CD4-positive, CD25-positive, alpha-beta regulatory T cell (primary cell): ENCODE data around the gene MARCHF3. TPM values are rescaled to one million over a fixed set of nuclear protein-coding genes. Genes with fewer than 3 reads are reported as not detected.
"Not testable (repeated sequence)": the region's sequence is repeated elsewhere in the genome, so short reads cannot be mapped to it uniquely, and the experiment has no call there.

Experiments
- ATAC-seq, 2 donors: fragments of 150-1000 bp; cut with Tn5 transposase; one replicate each; pipeline ENCODE4 v1.10.0; 2021; ENCODE audit warnings: low read depth in 2 of 2, moderate number of reproducible peaks in 2 of 2, moderate library complexity in 1 of 2
- DNase-seq, 3 donors: peaks; one replicate each; pipeline versions ENCODE4 v3.0.0 to v3.0.0-alpha.2; 2012 to 2022; ENCODE audit warnings: mixed read lengths in 1 of 3
- H3K27ac ChIP-seq: one replicate; pipeline ENCODE4 v1.7.0; 2013; ENCODE audit warnings: mild to moderate bottlenecking, low read length; ENCODE audit not compliant: insufficient read depth, poor library complexity, severe bottlenecking
- H3K27me3 ChIP-seq: one replicate; pipeline ENCODE4 v1.7.0; 2013; ENCODE audit warnings: low read length; ENCODE audit not compliant: control insufficient read depth, insufficient read depth
- H3K36me3 ChIP-seq: one replicate; pipeline ENCODE4 v1.7.0; 2013; ENCODE audit warnings: mild to moderate bottlenecking, low read length, moderate library complexity; ENCODE audit not compliant: control insufficient read depth, insufficient read depth
- H3K4me1 ChIP-seq: 2 replicates; pipeline ENCODE4 v1.7.0; 2013; ENCODE audit warnings: mild to moderate bottlenecking, low read length; ENCODE audit not compliant: insufficient read depth, control insufficient read depth, poor library complexity, severe bottlenecking
- H3K4me3 ChIP-seq: one replicate; pipeline ENCODE4 v1.7.0; 2013; ENCODE audit warnings: low read depth, mild to moderate bottlenecking, low read length, moderate library complexity
- H3K9me3 ChIP-seq, 2 experiments: 1 replicate in 1 of 2; 2 replicates in 1 of 2; pipeline ENCODE4 v1.7.0; 2013; ENCODE audit warnings: low read length in 2 of 2, mild to moderate bottlenecking in 1 of 2, moderate library complexity in 1 of 2; ENCODE audit not compliant: control insufficient read depth in 2 of 2
- H3K27ac Mint-ChIP-seq, 3 donors: one replicate each; pipeline ENCODE4 v1.8.0; 2020 to 2022; ENCODE audit warnings: mild to moderate bottlenecking in 3 of 3, mixed read lengths in 3 of 3, moderate library complexity in 2 of 3
- H3K27me3 Mint-ChIP-seq: one replicate; pipeline ENCODE4 v1.8.0; 2022; ENCODE audit warnings: mild to moderate bottlenecking, mixed read lengths
- H3K36me3 Mint-ChIP-seq: one replicate; pipeline ENCODE4 v1.8.0; 2020; ENCODE audit warnings: mixed read lengths
- H3K4me1 Mint-ChIP-seq, 4 donors: one replicate each; pipeline ENCODE4 v1.8.0; 2020 to 2022; ENCODE audit warnings: mixed read lengths in 4 of 4, mild to moderate bottlenecking in 1 of 4
- H3K4me3 Mint-ChIP-seq, 4 donors: one replicate each; pipeline ENCODE4 v1.8.0; 2020 to 2022; ENCODE audit warnings: mild to moderate bottlenecking in 4 of 4, mixed read lengths in 4 of 4, moderate library complexity in 3 of 4
- H3K9me3 Mint-ChIP-seq, 7 donors: one replicate each; pipeline ENCODE4 v1.8.0; 2020 to 2022; ENCODE audit warnings: mixed read lengths in 7 of 7, mild to moderate bottlenecking in 3 of 7, moderate library complexity in 2 of 7
- polyA plus RNA-seq, 4 donors: library from polyadenylated mRNA; unstranded; fragments of 300-500 nt; fragmentation: Illumina TruSeq; gene quantifications; one replicate each; pipeline ENCODE4 v1.2.3, GENCODE V29; 2021
- total RNA-seq: library from RNA; stranded (reverse); gene quantifications from one replicate; pipeline ENCODE4 v1.2.3, GENCODE V29; 2022

The MARCHF3 gene
- total and polyA plus RNA-seq, 5 donors from 2014 or later = 12.5 to 21.6 (median 15.2) TPM

DNA sequence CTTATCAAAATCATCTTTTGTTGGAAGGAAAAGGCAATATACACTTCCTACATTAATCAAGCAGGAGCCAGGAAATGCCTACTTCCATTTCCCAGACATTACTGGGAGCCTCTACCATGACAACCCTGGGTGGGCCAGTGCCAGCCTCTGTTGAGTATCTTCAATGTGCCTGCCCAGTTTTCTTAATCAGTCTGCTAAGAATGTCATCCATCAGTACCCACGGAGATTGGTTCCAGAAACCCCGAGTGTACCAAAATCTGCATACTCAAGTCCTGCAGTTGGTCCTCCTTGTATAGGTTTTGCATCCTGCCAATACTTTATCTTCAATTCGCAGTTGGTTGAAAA, 82.4 kb downstream of the MARCHF3 start:
- H3K9me3 ChIP-seq = no peaks in the 10 kb centered on the region
- H3K27me3 Mint-ChIP-seq = no peaks in the 10 kb centered on the region
- no peak overlapping the region for H3K4me3 Mint-ChIP-seq
- peak overlapping the region in 1 of 3 donors; percentile 2 for H3K27ac Mint-ChIP-seq
- H3K36me3 ChIP-seq = no peaks in the 10 kb centered on the region
- no peak overlapping the region for H3K4me3 ChIP-seq
- DNase-seq (no peak), ATAC-seq (no peak)
- H3K36me3 Mint-ChIP-seq = peaks cover 16% of the 10 kb centered on the region
- no peaks in the 10 kb centered on the region for H3K4me1 ChIP-seq
- no peaks in the 10 kb centered on the region for H3K27me3 ChIP-seq
- H3K4me1 Mint-ChIP-seq = peaks cover 13 to 33% (median 20%) of the 10 kb centered on the region in 4 donors
- H3K27ac ChIP-seq = no peak overlapping the region
- H3K9me3 Mint-ChIP-seq = peaks cover 0 to 2% (median 0%) of the 10 kb centered on the region in 7 donors

DNA sequence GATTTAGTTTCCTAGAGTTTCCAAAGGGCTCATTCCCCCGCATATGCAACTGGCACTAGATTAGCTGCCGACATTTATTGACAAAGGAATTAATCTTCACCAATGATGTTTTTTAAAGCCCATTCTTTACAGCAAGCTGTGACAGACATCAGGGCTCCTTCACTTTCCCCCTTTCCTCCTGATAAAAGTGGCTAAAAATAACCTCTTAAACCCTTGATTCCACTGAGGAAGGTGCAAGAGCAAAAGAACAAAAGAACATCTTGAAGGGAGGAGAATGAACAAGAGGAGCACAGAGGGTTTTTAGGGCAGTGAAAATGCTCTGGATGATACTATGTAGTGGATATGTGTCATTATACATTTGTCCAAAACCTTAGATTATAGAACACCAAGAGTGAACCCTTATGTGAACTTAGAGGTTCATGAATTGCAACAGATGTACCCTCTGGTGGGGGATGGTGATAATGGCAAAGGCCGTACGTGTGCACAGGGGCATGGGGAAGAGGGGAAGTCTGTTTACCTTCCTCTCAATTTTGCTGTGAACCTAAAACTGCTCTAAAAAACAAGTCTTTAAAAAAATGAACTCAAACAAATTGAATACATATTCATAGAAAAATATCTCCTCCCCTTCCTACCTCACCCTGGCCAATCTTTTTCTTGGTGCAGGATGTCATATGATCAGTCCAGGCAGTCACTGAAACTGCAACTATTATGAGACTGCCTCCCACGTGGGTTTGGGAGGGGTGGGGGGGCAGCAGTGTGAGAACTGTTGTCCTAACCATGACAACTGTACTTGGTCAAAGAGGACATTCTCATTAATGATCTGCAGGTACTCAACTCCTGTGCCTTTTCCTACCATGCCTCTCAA, 83.0 kb downstream of the MARCHF3 start:
- Mint-ChIP-seq H3K4me1 (peaks cover 13 to 33% (median 20%) of the 10 kb centered on the region in 4 donors), H3K36me3 (peaks cover 16% of the 10 kb centered on the region), H3K9me3 (peaks cover 0 to 2% (median 0%) of the 10 kb centered on the region in 7 donors), H3K27me3 (no peaks in the 10 kb centered on the region), H3K27ac (peak overlapping the region in 2 of 3 donors; percentile 2 to 8), H3K4me3 (no peak overlapping the region)
- H3K27ac ChIP-seq = no peak overlapping the region
- no peaks in the 10 kb centered on the region for H3K4me1 ChIP-seq
- no peak overlapping the region for H3K4me3 ChIP-seq
- H3K9me3 ChIP-seq = no peaks in the 10 kb centered on the region
- no peaks in the 10 kb centered on the region for H3K27me3 ChIP-seq
- peak in 1 of 3 donors; percentile 27 for DNase-seq
- ATAC-seq = peak; percentile 45 to 59
- no peaks in the 10 kb centered on the region for H3K36me3 ChIP-seq

DNA sequence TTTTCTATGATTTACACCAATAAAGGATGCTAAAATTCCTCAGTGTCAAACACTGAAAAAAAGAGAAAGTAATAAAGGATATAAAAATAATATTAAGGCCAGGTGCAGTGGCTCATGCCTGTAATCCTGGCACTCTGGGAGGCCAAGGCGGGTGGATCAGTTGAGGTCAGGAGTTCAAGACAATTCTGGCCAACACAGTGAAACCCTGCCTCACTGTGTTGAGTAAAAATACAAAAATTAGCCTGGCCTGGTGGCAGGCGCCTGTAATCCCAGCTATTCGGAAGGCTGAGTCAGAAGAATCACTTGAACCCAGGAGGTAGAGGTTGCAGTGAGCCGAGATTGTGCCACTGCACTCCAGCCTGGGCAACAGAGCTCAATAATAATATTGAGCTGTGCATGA, 87.5 kb downstream of the MARCHF3 start:
- H3K27me3 ChIP-seq, ATAC-seq, H3K27me3 Mint-ChIP-seq, H3K9me3 Mint-ChIP-seq, H3K4me1 ChIP-seq, H3K4me3 Mint-ChIP-seq, H3K27ac Mint-ChIP-seq, H3K36me3 ChIP-seq, H3K27ac ChIP-seq, H3K4me3 ChIP-seq, H3K9me3 ChIP-seq, DNase-seq, H3K36me3 Mint-ChIP-seq: not testable (repeated sequence)
- peaks cover 7 to 25% (median 14%) of the 10 kb centered on the region in 4 donors for H3K4me1 Mint-ChIP-seq

DNA sequence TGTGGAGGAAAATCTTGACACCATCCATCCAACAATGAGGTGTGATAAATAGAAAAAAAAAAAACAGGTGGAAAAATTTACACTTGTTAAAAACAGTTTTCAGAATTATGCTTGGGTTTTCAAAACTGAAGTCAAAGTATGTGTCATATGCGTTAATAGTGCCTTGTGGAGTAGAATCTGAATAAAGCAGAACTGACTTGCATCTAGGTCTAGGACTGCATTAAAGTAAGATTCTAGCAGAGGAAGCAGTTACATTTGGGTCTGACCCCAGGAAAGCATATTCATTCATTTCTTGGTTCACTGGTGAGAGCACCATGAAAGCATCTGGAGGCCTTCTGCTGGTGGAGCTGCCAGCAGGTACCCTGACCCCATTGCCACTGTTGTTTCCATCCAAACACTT, 89.0 kb downstream of the MARCHF3 start:
- Histone ChIP-seq H3K36me3 (no peaks in the 10 kb centered on the region), H3K4me3 (no peak overlapping the region), H3K27me3 (no peaks in the 10 kb centered on the region), H3K4me1 (no peaks in the 10 kb centered on the region), H3K9me3 (no peaks in the 10 kb centered on the region), H3K27ac (no peak overlapping the region)
- Mint-ChIP-seq H3K27me3 (no peaks in the 10 kb centered on the region), H3K27ac (no peak overlapping the region), H3K4me1 (peaks cover 7 to 20% (median 15%) of the 10 kb centered on the region in 4 donors), H3K9me3 (peaks cover 0 to 2% (median 0%) of the 10 kb centered on the region in 7 donors), H3K36me3 (peaks cover 10% of the 10 kb centered on the region), H3K4me3 (no peak overlapping the region)
- DNase-seq (no peak), ATAC-seq (no peak)

DNA sequence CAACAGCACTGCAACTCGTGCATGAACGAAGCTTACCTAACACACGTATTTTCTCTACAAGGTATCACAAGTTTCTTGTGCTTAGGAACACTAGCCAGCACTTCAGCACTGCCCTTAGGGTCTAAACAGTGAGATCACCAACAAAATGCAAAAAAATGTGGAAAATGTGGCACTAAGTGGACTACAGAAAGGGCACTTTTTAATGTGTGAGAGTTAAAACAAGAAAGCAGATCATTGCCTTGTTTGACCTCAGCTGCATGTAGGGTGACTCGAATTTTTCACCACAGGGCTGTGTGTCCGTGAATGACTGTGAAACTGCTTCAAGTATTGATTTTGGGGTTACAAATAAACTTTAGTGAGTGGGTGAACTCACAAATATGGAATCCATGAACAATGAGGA, 90.5 kb downstream of the MARCHF3 start:
- H3K4me3 Mint-ChIP-seq = no peak overlapping the region
- no peak overlapping the region for H3K4me3 ChIP-seq
- DNase-seq (no peak), ATAC-seq (no peak)
- no peaks in the 10 kb centered on the region for H3K27me3 Mint-ChIP-seq
- no peaks in the 10 kb centered on the region for H3K4me1 ChIP-seq
- H3K9me3 ChIP-seq = no peaks in the 10 kb centered on the region
- no peaks in the 10 kb centered on the region for H3K36me3 ChIP-seq
- H3K27me3 ChIP-seq = no peaks in the 10 kb centered on the region
- no peaks in the 10 kb centered on the region for H3K36me3 Mint-ChIP-seq
- H3K4me1 Mint-ChIP-seq = peaks cover 4 to 14% (median 10%) of the 10 kb centered on the region in 4 donors
- H3K9me3 Mint-ChIP-seq = peaks cover 0 to 1% (median 0%) of the 10 kb centered on the region in 7 donors
- no peak overlapping the region for H3K27ac Mint-ChIP-seq
- H3K27ac ChIP-seq = no peak overlapping the region

DNA sequence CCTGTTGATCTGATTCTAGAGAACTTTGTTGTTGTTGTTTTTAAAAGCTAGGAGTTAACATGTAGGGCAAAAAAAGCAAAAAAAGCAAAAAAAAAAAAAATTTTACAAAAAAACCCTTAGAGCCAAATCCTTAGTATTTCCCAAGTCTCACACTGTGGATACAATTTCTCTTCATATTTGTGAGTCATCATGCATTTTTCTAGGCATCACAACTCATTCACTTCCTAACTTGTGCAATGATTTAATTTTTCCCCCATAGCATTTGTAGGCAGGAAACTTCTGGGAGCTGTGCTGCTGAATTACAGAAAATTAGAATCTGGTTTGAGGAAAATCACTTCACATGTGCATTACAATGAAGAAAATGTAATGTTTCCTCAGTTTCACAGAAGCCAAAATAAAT, 91.9 kb downstream of the MARCHF3 start:
- Mint-ChIP-seq H3K27me3 (no peaks in the 10 kb centered on the region), H3K9me3 (no peaks in the 10 kb centered on the region), H3K36me3 (no peaks in the 10 kb centered on the region), H3K4me1 (peaks cover 0 to 15% (median 9%) of the 10 kb centered on the region in 4 donors), H3K4me3 (no peak overlapping the region), H3K27ac (no peak overlapping the region)
- no peak for ATAC-seq
- H3K36me3 ChIP-seq = no peaks in the 10 kb centered on the region
- H3K27me3 ChIP-seq = no peaks in the 10 kb centered on the region
- H3K27ac ChIP-seq = no peak overlapping the region
- no peaks in the 10 kb centered on the region for H3K4me1 ChIP-seq
- no peak overlapping the region for H3K4me3 ChIP-seq
- DNase-seq = no peak
- H3K9me3 ChIP-seq = no peaks in the 10 kb centered on the region

DNA sequence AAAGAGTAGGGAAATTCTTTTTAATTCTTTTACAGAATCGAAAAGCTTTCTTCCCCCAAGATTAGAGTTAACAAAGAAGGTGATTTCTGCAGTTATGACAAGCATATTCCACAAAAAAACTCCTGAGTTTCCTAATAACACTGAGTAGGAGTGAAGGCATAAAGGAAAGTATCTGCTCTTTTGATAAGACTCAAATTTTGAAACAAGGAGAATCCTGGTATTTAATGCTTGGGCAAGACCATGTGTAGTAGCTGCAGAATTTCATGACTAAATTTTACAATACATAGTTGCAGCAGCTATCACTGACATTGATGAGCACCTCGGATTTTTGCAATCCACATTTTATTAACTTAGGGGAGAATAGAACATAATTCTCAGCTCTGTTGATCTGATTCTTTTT, 92.6 kb downstream of the MARCHF3 start:
- no peaks in the 10 kb centered on the region for H3K4me1 ChIP-seq
- H3K27me3 ChIP-seq = no peaks in the 10 kb centered on the region
- Mint-ChIP-seq H3K27me3 (no peaks in the 10 kb centered on the region), H3K27ac (no peak overlapping the region), H3K36me3 (no peaks in the 10 kb centered on the region), H3K4me1 (peaks cover 0 to 16% (median 10%) of the 10 kb centered on the region in 4 donors), H3K9me3 (no peaks in the 10 kb centered on the region), H3K4me3 (no peak overlapping the region)
- H3K27ac ChIP-seq = no peak overlapping the region
- H3K4me3 ChIP-seq = no peak overlapping the region
- ATAC-seq = no peak
- no peaks in the 10 kb centered on the region for H3K9me3 ChIP-seq
- no peak for DNase-seq
- no peaks in the 10 kb centered on the region for H3K36me3 ChIP-seq
